ENCODE data around the gene ASTN2.

- TF ChIP-seq CTCF (IDR thresholded peaks at IDR 0.05), result no peak
- TF ChIP-seq POLR2AphosphoS5 (IDR thresholded peaks at IDR 0.05), result no peak
- no peak for TF ChIP-seq POLR2A (IDR thresholded peaks at IDR 0.05)
- no peak for TF ChIP-seq EP300 (IDR thresholded peaks at IDR 0.05; ENCODE audit: low read depth)
Observed at GRCh38 chr9:117134826-117135500, 279.9 kb downstream of the ASTN2 start.

Measured in transverse colon (tissue), 4 donors.